ENCODE data around the gene CNTNAP2. TPM values are rescaled to one million over a fixed set of nuclear protein-coding genes. Genes with fewer than 3 reads are reported as not detected.

CNTNAP2 gene
- total RNA-seq, 4 donors from 2014 or later, result 0.29 to 0.88 (median 0.33) TPM; not detected in 1

DNA sequence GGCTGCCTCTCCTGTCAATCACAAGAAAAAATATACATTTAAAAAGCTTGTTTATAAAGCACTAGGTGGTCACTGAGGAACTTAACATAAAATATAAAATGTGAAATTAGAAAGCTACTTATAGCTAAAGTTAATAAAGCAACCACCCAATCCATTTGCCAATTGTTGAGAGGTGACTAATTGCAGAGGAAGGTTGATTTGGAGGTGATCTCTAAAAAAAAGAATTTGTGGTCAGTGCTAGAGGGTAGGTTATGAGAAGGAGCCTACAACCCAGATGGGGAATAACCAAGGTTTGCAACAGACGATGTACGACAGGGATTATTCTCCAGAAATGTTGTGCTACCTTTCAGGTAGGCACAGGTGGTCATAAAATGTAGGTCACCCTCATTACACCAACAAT is 2029.7 kb downstream of the CNTNAP2 start:
- intact Hi-C loops (cut with DNase I), result no loop called here
- Histone ChIP-seq H3K9me3 (no peaks in the 10 kb centered on the region), H3K4me1 (no peaks in the 10 kb centered on the region), H3K4me3 (replicated peaks in 1 of 3) (no peak overlapping the region), H3K36me3 (no peaks in the 10 kb centered on the region), H3K27ac (no peak overlapping the region), H3K27me3 (no peaks in the 10 kb centered on the region)
- DNase-seq, result no peak
- WGBS, 2 donors, result 94 to 97% methylated on average over 2 of the region's 2 CpGs
- TF ChIP-seq, protein P1, sequence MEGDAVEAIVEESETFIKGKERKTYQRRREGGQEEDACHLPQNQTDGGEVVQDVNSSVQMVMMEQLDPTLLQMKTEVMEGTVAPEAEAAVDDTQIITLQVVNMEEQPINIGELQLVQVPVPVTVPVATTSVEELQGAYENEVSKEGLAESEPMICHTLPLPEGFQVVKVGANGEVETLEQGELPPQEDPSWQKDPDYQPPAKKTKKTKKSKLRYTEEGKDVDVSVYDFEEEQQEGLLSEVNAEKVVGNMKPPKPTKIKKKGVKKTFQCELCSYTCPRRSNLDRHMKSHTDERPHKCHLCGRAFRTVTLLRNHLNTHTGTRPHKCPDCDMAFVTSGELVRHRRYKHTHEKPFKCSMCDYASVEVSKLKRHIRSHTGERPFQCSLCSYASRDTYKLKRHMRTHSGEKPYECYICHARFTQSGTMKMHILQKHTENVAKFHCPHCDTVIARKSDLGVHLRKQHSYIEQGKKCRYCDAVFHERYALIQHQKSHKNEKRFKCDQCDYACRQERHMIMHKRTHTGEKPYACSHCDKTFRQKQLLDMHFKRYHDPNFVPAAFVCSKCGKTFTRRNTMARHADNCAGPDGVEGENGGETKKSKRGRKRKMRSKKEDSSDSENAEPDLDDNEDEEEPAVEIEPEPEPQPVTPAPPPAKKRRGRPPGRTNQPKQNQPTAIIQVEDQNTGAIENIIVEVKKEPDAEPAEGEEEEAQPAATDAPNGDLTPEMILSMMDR (IDR thresholded peaks at IDR 0.05), result no peak
- no peak for TF ChIP-seq POLR2A (IDR thresholded peaks at IDR 0.05)

GRCh38 chr7:148147438-148147837 is 2030.8 kb downstream of the CNTNAP2 start:
- 85 to 98% methylated on average over 6 of the region's 6 CpGs for WGBS, 2 donors
- TF ChIP-seq, protein P1 (IDR thresholded peaks at IDR 0.05), result no peak
- TF ChIP-seq POLR2A (IDR thresholded peaks at IDR 0.05), result no peak
- peak; percentile 12 to 18 for DNase-seq
- intact Hi-C loops (cut with DNase I), result no loop called here
- H3K27ac ChIP-seq, result no peak overlapping the region
- H3K9me3 ChIP-seq, result no peaks in the 10 kb centered on the region
- H3K4me3 ChIP-seq (replicated peaks in 1 of 3), result no peak overlapping the region
- H3K27me3 ChIP-seq, result no peaks in the 10 kb centered on the region
- H3K4me1 ChIP-seq, result no peaks in the 10 kb centered on the region
- no peaks in the 10 kb centered on the region for H3K36me3 ChIP-seq

DNA sequence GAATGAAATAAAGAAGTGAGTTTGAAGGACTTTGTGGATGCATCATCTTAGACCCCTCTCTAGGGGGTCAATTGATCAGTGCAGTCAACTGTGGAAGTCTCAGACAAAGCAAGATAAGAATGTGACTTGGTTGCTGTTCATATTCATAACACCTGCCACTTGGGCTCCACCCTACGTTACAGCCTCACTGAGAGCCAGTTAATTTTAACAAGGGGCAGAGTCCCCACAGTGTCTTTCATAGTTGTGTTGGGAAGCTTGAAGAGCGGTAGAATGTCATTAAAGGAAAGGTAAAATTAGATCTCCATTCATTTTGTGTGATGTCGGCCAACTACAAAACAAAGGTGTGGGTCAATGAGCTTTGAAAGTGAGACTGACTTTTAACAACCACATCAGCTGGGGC is 2031.9 kb downstream of the CNTNAP2 start:
- no peak overlapping the region for H3K4me3 ChIP-seq (replicated peaks in 1 of 3)
- no peaks in the 10 kb centered on the region for H3K27me3 ChIP-seq
- 89 to 94% methylated on average over 3 of the region's 3 CpGs for WGBS, 2 donors
- intact Hi-C loops (cut with DNase I), result no loop called here
- no peaks in the 10 kb centered on the region for H3K36me3 ChIP-seq
- H3K4me1 ChIP-seq, result peaks cover 2 to 4% of the 10 kb centered on the region in 2 donors
- no peaks in the 10 kb centered on the region for H3K9me3 ChIP-seq
- no peak overlapping the region for H3K27ac ChIP-seq
- no peak for DNase-seq
- no peak for TF ChIP-seq POLR2A (IDR thresholded peaks at IDR 0.05)
- TF ChIP-seq, protein P1 (IDR thresholded peaks at IDR 0.05), result no peak

DNA sequence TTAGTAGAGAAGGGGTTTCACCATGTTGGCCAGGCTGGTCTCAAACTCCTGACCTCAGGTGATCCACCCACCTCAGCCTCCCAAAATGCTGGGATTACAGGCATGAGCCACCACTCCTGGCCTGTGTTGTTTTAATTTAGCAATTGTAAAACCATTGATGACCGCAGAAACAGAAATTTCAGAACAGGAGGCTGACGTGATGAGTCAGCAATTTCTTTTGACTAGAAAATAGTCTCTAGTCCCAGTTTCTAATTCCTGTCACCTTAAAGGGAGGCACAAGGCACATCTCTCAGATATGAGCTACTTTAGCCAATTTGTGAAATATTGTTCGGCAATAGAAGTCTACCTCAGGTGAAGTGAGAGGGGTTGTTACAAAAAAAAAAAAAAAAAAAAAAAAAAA is 2033.1 kb downstream of the CNTNAP2 start:
- DNase-seq, result no peak
- no peak overlapping the region for H3K4me3 ChIP-seq (replicated peaks in 1 of 3)
- no peaks in the 10 kb centered on the region for H3K36me3 ChIP-seq
- intact Hi-C loops (cut with DNase I), result loop anchor here (10.0 kb wide), 1 partner anchor 605 kb away; no protein-coding TSS in a partner anchor
- H3K9me3 ChIP-seq, result no peaks in the 10 kb centered on the region
- WGBS, 2 donors, result 95 to 96% methylated on average over 3 of the region's 3 CpGs
- peaks cover 8% of the 10 kb centered on the region in 2 donors for H3K4me1 ChIP-seq
- no peak for TF ChIP-seq POLR2A (IDR thresholded peaks at IDR 0.05)
- TF ChIP-seq, protein P1 (IDR thresholded peaks at IDR 0.05), result no peak
- H3K27ac ChIP-seq, result no peak overlapping the region
- H3K27me3 ChIP-seq, result no peaks in the 10 kb centered on the region

DNA sequence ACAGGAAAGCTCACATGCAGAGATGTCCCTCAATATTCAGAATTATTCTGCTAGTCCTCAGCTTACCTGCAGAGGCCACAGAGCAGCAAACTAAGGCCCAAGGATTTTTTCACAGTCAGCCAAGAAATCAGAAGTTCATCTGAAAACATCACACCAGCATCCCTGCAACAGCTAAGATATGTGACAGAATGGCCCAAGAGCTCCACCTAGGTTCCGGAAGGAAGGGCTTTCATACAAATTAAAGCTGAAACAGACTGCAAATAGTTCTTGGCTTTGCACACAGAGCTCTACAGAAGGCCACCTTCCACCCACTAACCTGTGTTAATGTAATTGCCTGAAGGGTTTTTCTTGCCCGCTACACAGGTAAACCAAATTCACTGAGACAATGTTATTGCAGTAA is 2035.2 kb downstream of the CNTNAP2 start:
- intact Hi-C loops (cut with DNase I), result loop anchor here (10.0 kb wide), 1 partner anchor 607 kb away; no protein-coding TSS in a partner anchor
- Histone ChIP-seq H3K4me1 (peaks cover 8% of the 10 kb centered on the region in 2 donors), H3K4me3 (replicated peaks in 1 of 3) (no peak overlapping the region), H3K27me3 (no peaks in the 10 kb centered on the region), H3K27ac (no peak overlapping the region), H3K9me3 (no peaks in the 10 kb centered on the region), H3K36me3 (no peaks in the 10 kb centered on the region)
- no peak for DNase-seq
- TF ChIP-seq, protein P1 (IDR thresholded peaks at IDR 0.05), result no peak
- no peak for TF ChIP-seq POLR2A (IDR thresholded peaks at IDR 0.05)
- 94 to 100% methylated on average over 2 of the region's 2 CpGs for WGBS, 2 donors
